ENCODE measurements around the gene OPCML.

The OPCML gene

GRCh38 chr11:132555617-132556016 lies 976.7 kb downstream of the OPCML start:
- DNase-seq (ENCODE audit: low spot score): no peak
- H3K27me3 ChIP-seq (ENCODE audit: control insufficient read depth in 3 of 3, insufficient read depth in 3 of 3, low read depth in 1 of 3, low read length in 3 of 3): no peaks in the 10 kb centered on the region
- H2BK120ac ChIP-seq (ENCODE audit: low read depth, low read length): no peak overlapping the region
- H4K91ac ChIP-seq (ENCODE audit: low read depth, low read length, poor library complexity): no peak overlapping the region
- H3K36me3 ChIP-seq (replicated peaks in 1 of 2; ENCODE audit: control insufficient read depth in 2 of 2, insufficient read depth in 2 of 2, low read length in 2 of 2): no peaks in the 10 kb centered on the region
- peaks cover 0 to 4% of the 10 kb centered on the region in 2 donors for H3K9me3 ChIP-seq (replicated peaks in 1 of 2; ENCODE audit: control insufficient read depth in 2 of 2, insufficient read depth in 1 of 2, low read depth in 1 of 2, low read length in 2 of 2)
- no peak overlapping the region for H3K18ac ChIP-seq (ENCODE audit: low read length)
- no peak overlapping the region for H2BK15ac ChIP-seq (ENCODE audit: low read length)
- H3K14ac ChIP-seq (ENCODE audit: low read length): no peak overlapping the region
- no peak overlapping the region for H3K4me3 ChIP-seq (ENCODE audit: low read length in 2 of 2)
- H2AK5ac ChIP-seq (ENCODE audit: low read depth, low read length): no peak overlapping the region
- no peak overlapping the region for H4K8ac ChIP-seq (ENCODE audit: low read depth, low read length)
- H2BK5ac ChIP-seq (ENCODE audit: low read length): no peak overlapping the region
- H3K23ac ChIP-seq (ENCODE audit: low read depth, low read length, poor library complexity): no peak overlapping the region
- H3K9ac ChIP-seq (ENCODE audit: low read depth, low read length, poor library complexity): no peak overlapping the region
- peaks cover 2 to 8% of the 10 kb centered on the region in 2 donors for H3K4me1 ChIP-seq (ENCODE audit: control insufficient read depth in 2 of 2, insufficient read depth in 1 of 2, low read depth in 1 of 2, low read length in 2 of 2)
- H3K4me2 ChIP-seq (ENCODE audit: insufficient read depth, low read length, poor library complexity, severe bottlenecking): no peak overlapping the region
- no peak overlapping the region for H2BK12ac ChIP-seq (ENCODE audit: low read length)
- WGBS, 2 donors (ENCODE audit: extremely low coverage in 2 of 2, insufficient read length in 2 of 2, insufficient replicate concordance in 1 of 2): no CpG with 5 or more reads among the region's 3 CpGs
- no peak overlapping the region for H3K27ac ChIP-seq (replicated peaks; ENCODE audit: low read length)
- H3K4ac ChIP-seq (ENCODE audit: low read length): no peak overlapping the region
- no peak overlapping the region for H2AFZ ChIP-seq (ENCODE audit: low read length)
- no peaks in the 10 kb centered on the region for H3K79me1 ChIP-seq (ENCODE audit: low read depth, low read length)

GRCh38 chr11:132551016-132551415 lies 981.3 kb downstream of the OPCML start:
- no peak overlapping the region for H3K4me3 ChIP-seq (ENCODE audit: low read length in 2 of 2)
- no CpG with 5 or more reads among the region's 5 CpGs for WGBS, 2 donors (ENCODE audit: extremely low coverage in 2 of 2, insufficient read length in 2 of 2, insufficient replicate concordance in 1 of 2)

GRCh38 chr11:132549561-132549960 lies 982.7 kb downstream of the OPCML start:
- no peak overlapping the region for H2AK5ac ChIP-seq (ENCODE audit: low read depth, low read length)
- H2BK15ac ChIP-seq (ENCODE audit: low read length): no peak overlapping the region
- no peaks in the 10 kb centered on the region for H3K79me1 ChIP-seq (ENCODE audit: low read depth, low read length)
- H2BK120ac ChIP-seq (ENCODE audit: low read depth, low read length): no peak overlapping the region
- H3K27me3 ChIP-seq (ENCODE audit: control insufficient read depth in 3 of 3, insufficient read depth in 3 of 3, low read depth in 1 of 3, low read length in 3 of 3): no peaks in the 10 kb centered on the region
- no peak overlapping the region for H3K23ac ChIP-seq (ENCODE audit: low read depth, low read length, poor library complexity)
- H4K91ac ChIP-seq (ENCODE audit: low read depth, low read length, poor library complexity): no peak overlapping the region
- H3K9ac ChIP-seq (ENCODE audit: low read depth, low read length, poor library complexity): no peak overlapping the region
- H3K4me2 ChIP-seq (ENCODE audit: insufficient read depth, low read length, poor library complexity, severe bottlenecking): no peak overlapping the region
- H3K4me1 ChIP-seq (ENCODE audit: control insufficient read depth in 2 of 2, insufficient read depth in 1 of 2, low read depth in 1 of 2, low read length in 2 of 2): peaks cover 0 to 3% of the 10 kb centered on the region in 2 donors
- WGBS, 2 donors (ENCODE audit: extremely low coverage in 2 of 2, insufficient read length in 2 of 2, insufficient replicate concordance in 1 of 2): no CpG with 5 or more reads among the region's 6 CpGs
- H3K27ac ChIP-seq (replicated peaks; ENCODE audit: low read length): no peak overlapping the region
- no peak overlapping the region for H2AFZ ChIP-seq (ENCODE audit: low read length)
- H3K4ac ChIP-seq (ENCODE audit: low read length): no peak overlapping the region
- no peak overlapping the region for H3K4me3 ChIP-seq (ENCODE audit: low read length in 2 of 2)
- no peak overlapping the region for H2BK5ac ChIP-seq (ENCODE audit: low read length)
- no peak overlapping the region for H4K8ac ChIP-seq (ENCODE audit: low read depth, low read length)
- no peak overlapping the region for H3K18ac ChIP-seq (ENCODE audit: low read length)
- H2BK12ac ChIP-seq (ENCODE audit: low read length): no peak overlapping the region
- H3K14ac ChIP-seq (ENCODE audit: low read length): no peak overlapping the region
- no peaks in the 10 kb centered on the region for H3K36me3 ChIP-seq (replicated peaks in 1 of 2; ENCODE audit: control insufficient read depth in 2 of 2, insufficient read depth in 2 of 2, low read length in 2 of 2)
- H3K9me3 ChIP-seq (replicated peaks in 1 of 2; ENCODE audit: control insufficient read depth in 2 of 2, insufficient read depth in 1 of 2, low read depth in 1 of 2, low read length in 2 of 2): peaks cover 0 to 4% of the 10 kb centered on the region in 2 donors
- DNase-seq (ENCODE audit: low spot score): no peak

More at GRCh38 chr11:132551016-132551415, 981.3 kb downstream of the OPCML start:
- H3K27ac ChIP-seq (replicated peaks; ENCODE audit: low read length): no peak overlapping the region
- H2BK12ac ChIP-seq (ENCODE audit: low read length): no peak overlapping the region
- H4K91ac ChIP-seq (ENCODE audit: low read depth, low read length, poor library complexity): no peak overlapping the region
- no peaks in the 10 kb centered on the region for H3K27me3 ChIP-seq (ENCODE audit: control insufficient read depth in 3 of 3, insufficient read depth in 3 of 3, low read depth in 1 of 3, low read length in 3 of 3)
- H3K36me3 ChIP-seq (replicated peaks in 1 of 2; ENCODE audit: control insufficient read depth in 2 of 2, insufficient read depth in 2 of 2, low read length in 2 of 2): no peaks in the 10 kb centered on the region
- no peak overlapping the region for H3K23ac ChIP-seq (ENCODE audit: low read depth, low read length, poor library complexity)
- no peak overlapping the region for H3K4ac ChIP-seq (ENCODE audit: low read length)
- no peak for DNase-seq (ENCODE audit: low spot score)
- H3K14ac ChIP-seq (ENCODE audit: low read length): no peak overlapping the region
- peaks cover 0 to 4% of the 10 kb centered on the region in 2 donors for H3K9me3 ChIP-seq (replicated peaks in 1 of 2; ENCODE audit: control insufficient read depth in 2 of 2, insufficient read depth in 1 of 2, low read depth in 1 of 2, low read length in 2 of 2)
- H3K18ac ChIP-seq (ENCODE audit: low read length): no peak overlapping the region
- no peak overlapping the region for H2BK120ac ChIP-seq (ENCODE audit: low read depth, low read length)
- no peaks in the 10 kb centered on the region for H3K79me1 ChIP-seq (ENCODE audit: low read depth, low read length)
- H3K4me1 ChIP-seq (ENCODE audit: control insufficient read depth in 2 of 2, insufficient read depth in 1 of 2, low read depth in 1 of 2, low read length in 2 of 2): peaks cover 0 to 3% of the 10 kb centered on the region in 2 donors
- no peak overlapping the region for H4K8ac ChIP-seq (ENCODE audit: low read depth, low read length)
- no peak overlapping the region for H2BK15ac ChIP-seq (ENCODE audit: low read length)
- no peak overlapping the region for H3K4me2 ChIP-seq (ENCODE audit: insufficient read depth, low read length, poor library complexity, severe bottlenecking)
- H2BK5ac ChIP-seq (ENCODE audit: low read length): no peak overlapping the region
- H3K9ac ChIP-seq (ENCODE audit: low read depth, low read length, poor library complexity): no peak overlapping the region
- H2AK5ac ChIP-seq (ENCODE audit: low read depth, low read length): no peak overlapping the region
- H2AFZ ChIP-seq (ENCODE audit: low read length): no peak overlapping the region

- no peak overlapping the region for H3K18ac ChIP-seq (ENCODE audit: low read length)
- H2BK12ac ChIP-seq (ENCODE audit: low read length): no peak overlapping the region
- H2AFZ ChIP-seq (ENCODE audit: low read length): no peak overlapping the region
- no peaks in the 10 kb centered on the region for H3K27me3 ChIP-seq (ENCODE audit: control insufficient read depth in 3 of 3, insufficient read depth in 3 of 3, low read depth in 1 of 3, low read length in 3 of 3)
- no peak overlapping the region for H3K9ac ChIP-seq (ENCODE audit: low read depth, low read length, poor library complexity)
- WGBS, 2 donors (ENCODE audit: extremely low coverage in 2 of 2, insufficient read length in 2 of 2, insufficient replicate concordance in 1 of 2): no CpG with 5 or more reads among the region's 7 CpGs
- peaks cover 0 to 3% of the 10 kb centered on the region in 2 donors for H3K4me1 ChIP-seq (ENCODE audit: control insufficient read depth in 2 of 2, insufficient read depth in 1 of 2, low read depth in 1 of 2, low read length in 2 of 2)
- no peak overlapping the region for H3K14ac ChIP-seq (ENCODE audit: low read length)
- no peak for DNase-seq (ENCODE audit: low spot score)
- no peak overlapping the region for H2BK120ac ChIP-seq (ENCODE audit: low read depth, low read length)
- H3K27ac ChIP-seq (replicated peaks; ENCODE audit: low read length): no peak overlapping the region
- no peak overlapping the region for H2BK15ac ChIP-seq (ENCODE audit: low read length)
- H2BK5ac ChIP-seq (ENCODE audit: low read length): no peak overlapping the region
- H3K4ac ChIP-seq (ENCODE audit: low read length): no peak overlapping the region
- no peak overlapping the region for H3K4me2 ChIP-seq (ENCODE audit: insufficient read depth, low read length, poor library complexity, severe bottlenecking)
- H3K36me3 ChIP-seq (replicated peaks in 1 of 2; ENCODE audit: control insufficient read depth in 2 of 2, insufficient read depth in 2 of 2, low read length in 2 of 2): no peaks in the 10 kb centered on the region
- H4K91ac ChIP-seq (ENCODE audit: low read depth, low read length, poor library complexity): no peak overlapping the region
- no peak overlapping the region for H2AK5ac ChIP-seq (ENCODE audit: low read depth, low read length)
- H3K9me3 ChIP-seq (replicated peaks in 1 of 2; ENCODE audit: control insufficient read depth in 2 of 2, insufficient read depth in 1 of 2, low read depth in 1 of 2, low read length in 2 of 2): peaks cover 0 to 4% of the 10 kb centered on the region in 2 donors
- H4K8ac ChIP-seq (ENCODE audit: low read depth, low read length): no peak overlapping the region
- H3K4me3 ChIP-seq (ENCODE audit: low read length in 2 of 2): no peak overlapping the region
- no peak overlapping the region for H3K23ac ChIP-seq (ENCODE audit: low read depth, low read length, poor library complexity)
- H3K79me1 ChIP-seq (ENCODE audit: low read depth, low read length): no peaks in the 10 kb centered on the region
These were observed 983.3 kb downstream of the OPCML start for GRCh38 chr11:132549001-132549400.
